SW480 (cell line): ENCODE data around the gene SEC14L1.
"Not testable (repeated sequence)": the region's sequence is repeated elsewhere in the genome, so short reads cannot be mapped to it uniquely, and the experiment has no call there.

Experiments used
- DNase-seq: peaks from one replicate; pipeline ENCODE4 v3.0.0-alpha.2; 2016; ENCODE audit warnings: low spot score

SEC14L1 gene

GRCh38 chr17:77141846-77142449 lies 1.2 kb downstream of the SEC14L1 start:
- no peak for DNase-seq

DNA sequence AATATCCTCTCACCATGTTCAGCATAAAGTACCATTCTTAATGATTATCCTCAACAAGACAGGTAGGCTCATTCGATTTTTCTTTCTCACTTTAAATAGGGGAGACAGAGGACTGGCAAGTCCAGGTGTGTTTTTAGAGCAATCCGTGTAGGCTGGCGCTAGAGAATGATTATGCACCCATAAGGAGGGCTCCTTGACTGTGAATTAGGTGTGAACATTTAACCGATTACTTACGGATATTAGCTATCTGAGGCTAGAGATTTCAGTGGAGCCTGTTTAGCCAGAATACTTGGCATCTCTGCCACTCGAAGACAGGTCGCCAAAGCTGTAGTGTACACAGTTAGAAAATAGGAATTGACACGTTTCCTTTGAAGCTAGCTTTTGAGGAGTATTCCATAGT lies 1.9 kb downstream of the SEC14L1 start:
- no peak for DNase-seq

GRCh38 chr17:77143306-77143705 lies 2.5 kb downstream of the SEC14L1 start:
- DNase-seq = no peak

DNA sequence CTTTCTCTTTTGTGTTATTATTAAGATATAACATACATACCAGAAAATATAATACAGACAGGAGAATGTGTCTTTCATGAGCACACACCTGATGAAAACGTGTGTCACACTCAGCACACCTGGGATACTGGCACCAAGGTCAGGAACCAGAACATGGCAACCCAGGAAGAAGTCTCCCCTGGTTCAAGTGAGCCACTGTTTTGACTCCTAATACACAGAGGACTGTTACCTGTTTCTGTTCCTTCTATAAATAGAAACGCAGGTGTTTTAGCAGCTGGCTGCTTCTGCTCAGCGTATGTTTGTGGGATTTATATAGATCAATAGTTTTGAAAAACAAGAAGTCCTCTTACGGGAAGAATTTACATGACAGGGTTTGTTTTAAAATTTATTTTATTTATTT lies 3.5 kb downstream of the SEC14L1 start:
- no peak for DNase-seq

GRCh38 chr17:77145224-77145611 lies 4.4 kb downstream of the SEC14L1 start:
- no peak for DNase-seq

- DNase-seq = no peak
Observed at GRCh38 chr17:77145612-77146245, 5.0 kb downstream of the SEC14L1 start.

DNA sequence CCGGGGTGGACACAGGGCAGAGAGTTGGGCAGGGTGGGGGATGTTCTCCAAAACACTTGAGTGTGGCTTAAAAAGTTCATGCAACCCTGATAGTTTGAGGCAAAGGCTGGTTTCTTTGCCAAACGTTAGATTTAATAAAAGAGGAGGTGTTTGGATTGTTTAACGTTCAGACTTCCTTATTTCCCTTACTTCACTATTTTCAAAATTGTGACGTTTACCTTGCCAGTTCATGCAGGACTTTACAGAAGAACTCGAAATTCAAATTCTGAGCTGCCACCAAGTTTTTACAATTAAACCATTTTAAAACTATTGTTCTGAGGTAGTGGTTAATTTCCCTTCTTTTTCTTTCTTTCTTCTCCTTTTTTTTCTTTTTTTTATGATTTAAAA lies 5.5 kb downstream of the SEC14L1 start:
- DNase-seq = no peak

DNA sequence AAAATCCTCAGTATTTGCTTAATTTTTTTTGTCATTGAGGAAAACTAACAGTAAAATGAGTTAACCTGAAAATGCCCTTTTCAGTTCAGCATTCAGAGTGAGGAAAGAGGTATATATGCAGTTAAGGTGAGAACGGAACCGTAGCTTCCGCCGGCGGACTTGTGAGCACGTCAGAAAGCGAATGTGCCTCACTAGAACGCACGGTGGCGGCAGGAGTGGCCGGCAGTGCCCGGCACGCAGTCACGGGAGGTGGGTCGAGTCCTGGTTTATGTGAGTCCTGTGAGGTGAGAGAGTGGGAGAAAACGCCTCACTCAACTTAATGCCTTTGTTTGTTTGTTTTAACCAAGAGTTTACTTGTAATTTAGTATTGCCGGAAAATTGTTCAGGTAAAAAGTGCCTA lies 6.1 kb downstream of the SEC14L1 start:
- no peak for DNase-seq

DNA sequence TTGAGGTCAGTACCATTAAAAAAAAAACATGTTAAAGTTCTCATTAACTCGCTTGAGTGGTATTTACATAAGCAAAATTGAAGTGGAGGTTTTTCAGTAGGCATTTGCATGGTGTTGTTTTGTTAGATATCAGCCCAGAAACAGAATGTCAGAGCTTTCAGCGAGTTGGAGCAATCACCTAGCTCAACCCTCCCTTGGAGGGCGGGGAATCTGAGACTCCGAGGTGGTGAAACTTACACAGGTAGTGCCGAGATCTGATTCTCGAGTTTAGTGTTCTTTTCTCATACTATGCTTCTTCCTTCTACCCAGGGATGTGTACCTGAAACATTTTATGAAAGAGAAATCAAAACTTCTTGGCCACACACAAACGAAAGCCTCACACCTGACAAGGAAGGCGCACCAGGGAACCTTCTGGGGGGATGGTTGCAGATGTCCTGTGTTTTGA lies 6.6 kb downstream of the SEC14L1 start:
- no peak for DNase-seq

DNA sequence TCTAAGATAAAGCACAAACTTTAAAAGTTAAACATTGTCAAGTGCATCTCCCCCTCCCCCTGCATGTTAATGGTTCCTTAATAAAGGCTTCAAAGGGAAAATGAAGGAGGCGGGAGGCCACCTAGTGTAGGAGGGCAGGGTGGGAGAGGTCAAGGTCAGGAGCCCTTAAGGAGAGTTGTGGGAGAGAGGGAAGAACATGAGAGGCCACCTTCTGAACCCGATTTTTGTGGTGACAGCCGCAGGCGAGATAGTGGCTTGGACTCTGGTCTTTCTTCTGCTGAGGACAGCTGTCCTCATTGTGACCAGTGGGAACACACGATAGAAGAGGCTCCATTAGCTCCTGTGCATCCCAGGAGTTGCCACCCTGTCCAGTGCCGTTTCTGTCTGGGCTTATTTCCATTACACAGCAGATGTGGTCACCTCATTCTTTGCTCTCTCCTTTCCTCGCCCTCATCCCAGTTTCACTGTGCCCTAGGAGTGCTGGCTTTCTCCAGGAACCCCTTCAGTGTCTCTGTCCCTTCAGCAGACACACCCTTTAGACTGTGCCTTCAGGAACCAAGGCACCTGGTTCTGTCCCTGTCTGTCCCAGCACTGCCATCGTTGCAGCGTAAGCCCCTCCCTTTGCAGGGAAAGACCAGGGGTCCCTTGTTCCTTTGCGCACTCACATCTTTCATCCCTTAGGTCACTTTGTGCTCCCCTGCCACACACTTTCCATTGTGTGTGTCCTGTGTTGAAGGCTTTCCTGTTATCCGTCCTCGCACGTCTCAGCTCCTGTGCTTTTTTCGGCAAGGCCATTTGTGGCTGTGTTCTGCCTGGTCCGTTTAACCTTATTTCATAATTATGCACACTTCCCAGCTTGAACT lies 7.5 kb downstream of the SEC14L1 start:
- DNase-seq = no peak

DNA sequence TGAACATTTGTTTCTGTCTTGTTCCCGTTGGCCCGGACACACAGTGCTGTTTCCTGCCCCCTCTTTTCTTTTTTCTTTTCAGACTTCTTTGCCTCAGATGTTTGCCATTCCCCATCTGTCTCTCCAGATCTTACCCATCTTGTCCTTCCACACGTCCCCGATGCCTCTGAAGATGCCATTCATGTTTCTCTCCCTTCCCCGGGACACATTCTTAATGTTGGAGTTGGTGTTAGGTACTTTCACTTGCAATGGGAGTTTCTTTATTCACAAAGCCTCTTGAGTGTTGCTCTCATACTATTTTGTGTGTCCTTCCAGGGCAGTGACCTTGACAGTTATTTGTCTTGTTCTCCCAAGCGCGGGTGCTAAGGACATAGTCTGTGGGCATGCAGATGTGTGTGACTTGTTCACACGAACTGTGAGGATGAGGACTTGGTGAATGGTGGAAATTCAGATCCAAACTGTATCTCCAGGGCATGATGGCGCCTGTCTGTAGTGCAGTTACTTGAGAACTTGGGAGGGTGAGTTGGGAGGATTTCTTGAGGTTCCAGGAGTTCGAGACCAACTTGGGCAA lies 8.3 kb downstream of the SEC14L1 start:
- DNase-seq = no peak

DNA sequence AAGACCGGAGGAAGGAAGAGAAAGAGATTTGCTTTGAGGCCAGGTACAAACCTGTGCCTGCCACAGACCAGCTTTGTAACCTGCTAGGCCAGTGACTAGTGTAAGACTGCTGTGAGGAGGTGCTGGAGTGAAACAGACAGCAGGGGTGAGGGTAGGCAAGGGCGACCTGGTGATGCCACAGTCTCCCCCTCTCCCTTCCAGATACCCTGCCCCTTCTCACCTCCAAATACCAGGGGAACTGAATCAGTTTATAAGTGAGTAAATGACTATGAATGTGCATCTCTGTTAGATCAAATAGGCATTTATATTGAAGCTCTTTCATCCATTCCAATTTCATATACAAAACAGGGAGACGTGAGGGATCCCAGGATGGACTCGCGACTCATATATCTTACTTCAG lies 9.4 kb downstream of the SEC14L1 start:
- DNase-seq = no peak

DNA sequence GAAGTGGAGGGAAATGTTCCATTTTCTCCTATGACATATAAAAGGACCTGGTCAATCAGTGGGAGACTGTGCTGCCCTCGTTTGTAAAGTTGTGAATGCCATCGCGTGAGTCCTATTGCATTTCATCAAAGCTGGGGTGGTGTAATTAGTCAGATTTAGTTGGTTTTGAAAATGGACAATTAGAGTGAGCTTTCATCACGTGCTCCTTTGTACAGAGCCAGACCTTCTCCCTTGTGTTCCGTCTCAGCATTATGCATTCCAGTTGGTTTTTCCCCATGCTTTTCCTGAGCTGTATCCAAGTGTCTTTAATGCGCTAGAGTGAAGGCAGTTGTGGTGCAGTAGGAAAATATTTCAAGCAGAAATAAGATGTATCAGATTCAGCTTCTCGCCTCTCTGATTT lies 10.4 kb downstream of the SEC14L1 start:
- no peak for DNase-seq

DNA sequence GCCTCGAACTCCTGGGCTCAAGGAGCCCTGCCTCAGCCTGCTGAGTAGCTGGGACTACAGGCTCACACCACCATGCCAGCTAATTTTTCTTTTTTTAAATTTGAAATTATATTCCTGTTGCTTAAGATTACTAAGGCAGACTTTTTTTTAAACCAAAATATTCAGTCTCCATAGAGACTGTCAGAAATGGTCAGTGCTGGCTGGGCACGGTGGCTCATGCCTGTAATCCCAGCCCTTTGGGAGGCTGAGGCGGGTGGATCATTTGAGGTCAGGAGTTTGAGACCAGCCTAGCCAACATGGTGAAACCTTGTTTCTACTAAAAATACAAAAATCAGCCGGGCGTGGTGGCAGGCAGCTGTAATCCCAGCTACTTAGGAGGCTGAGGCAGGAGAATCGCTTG lies 11.3 kb downstream of the SEC14L1 start:
- DNase-seq = not testable (repeated sequence)

DNA sequence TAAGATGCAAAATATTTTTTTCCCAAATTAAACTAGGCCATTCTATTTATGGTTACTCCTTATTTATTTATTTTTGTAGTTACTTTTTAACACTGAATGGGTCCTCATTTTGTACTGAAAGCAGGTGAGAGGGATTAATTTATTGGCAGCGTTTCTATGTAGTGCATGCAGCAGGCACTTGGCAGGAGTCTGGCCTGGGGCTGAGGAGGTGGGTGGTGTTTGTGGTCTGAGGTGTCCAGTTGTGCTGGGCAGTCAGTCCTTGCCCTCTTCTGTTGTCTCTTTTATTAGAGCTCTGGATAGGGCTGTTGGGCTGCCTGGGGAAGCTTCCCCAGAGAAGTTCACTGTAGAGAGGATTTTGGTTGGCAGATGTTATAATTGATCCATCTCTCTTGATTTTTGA lies 12.7 kb downstream of the SEC14L1 start:
- no peak for DNase-seq

DNA sequence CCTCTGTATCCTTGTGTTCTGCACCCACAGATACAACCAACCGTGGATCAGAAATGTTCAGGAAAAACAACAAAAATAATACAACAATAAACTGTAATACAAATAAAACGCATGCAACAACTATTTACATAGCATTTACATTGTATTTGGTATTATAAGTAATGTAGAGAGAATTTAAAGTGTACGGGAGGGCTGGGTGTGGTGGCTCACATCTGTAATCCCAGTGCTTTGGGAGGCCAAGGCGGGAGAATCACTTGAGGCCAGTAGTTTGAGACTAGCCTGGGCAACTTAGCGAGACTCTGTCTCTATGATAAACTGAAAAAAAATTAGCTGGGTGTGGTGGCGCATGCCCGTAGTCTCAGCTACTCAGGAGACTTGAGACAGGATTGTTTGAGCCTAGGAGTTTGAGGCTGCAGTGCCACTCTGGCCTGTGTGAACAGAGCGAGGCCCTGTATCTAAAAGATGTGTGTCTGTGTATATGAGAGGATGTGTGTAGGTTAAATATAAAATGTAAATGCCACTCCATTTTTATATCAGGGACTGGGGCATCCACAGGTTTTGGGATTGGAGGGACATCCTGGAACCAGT lies 13.3 kb downstream of the SEC14L1 start:
- no peak for DNase-seq

DNA sequence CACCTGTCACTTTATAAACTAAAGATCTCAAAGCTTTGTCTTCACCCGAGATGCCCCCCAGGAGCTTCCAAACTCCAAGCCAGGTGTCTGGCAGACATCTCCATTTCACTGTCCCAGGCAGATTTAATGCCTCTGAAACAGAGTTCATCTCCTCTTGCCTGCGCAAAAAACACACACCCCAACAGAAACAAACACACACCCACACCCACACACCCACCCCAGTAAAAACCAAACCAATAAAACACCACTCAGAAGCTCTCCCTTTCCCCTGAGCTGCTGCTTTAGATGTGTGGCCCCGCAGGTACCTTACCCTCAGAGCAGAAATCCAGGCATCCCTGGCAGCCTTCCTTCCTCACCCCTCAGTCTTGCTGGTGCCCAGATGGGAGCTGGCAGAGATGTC lies 14.4 kb downstream of the SEC14L1 start:
- DNase-seq = no peak

DNA sequence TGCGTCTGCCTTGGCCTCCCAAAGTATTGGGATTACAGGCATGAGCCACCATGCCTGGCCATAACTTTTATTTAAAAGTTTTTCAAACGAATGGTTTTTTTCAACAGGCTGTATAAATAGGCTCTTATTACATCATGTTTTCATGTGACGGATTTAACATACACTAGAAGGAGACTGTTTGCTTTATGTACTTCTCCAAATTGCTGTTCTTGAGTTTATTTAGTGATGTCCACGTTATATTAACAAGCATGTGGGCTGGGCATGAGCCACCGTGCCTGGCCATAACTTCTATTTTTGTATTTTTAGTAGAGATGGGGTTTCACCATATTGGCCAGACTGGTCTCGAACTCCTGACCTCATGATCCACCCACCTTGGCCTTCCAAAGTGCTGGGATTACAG lies 17.0 kb downstream of the SEC14L1 start:
- DNase-seq = not testable (repeated sequence)

- no peak for DNase-seq
Observed at GRCh38 chr17:77160091-77160874, 19.5 kb downstream of the SEC14L1 start.

GRCh38 chr17:77160875-77161530 lies 20.2 kb downstream of the SEC14L1 start:
- DNase-seq = no peak

GRCh38 chr17:77161953-77162352 lies 21.2 kb downstream of the SEC14L1 start:
- no peak for DNase-seq
